Large intestine (tissue), 3 donors: Measurements from ENCODE around the gene NFATC1. TPM values are rescaled to one million over a fixed set of nuclear protein-coding genes. Genes with fewer than 3 reads are reported as not detected.

Experiments used
- DNase-seq, 2 donors: peaks; one replicate each; pipeline versions ENCODE4 v3.0.0 to v3.0.0-alpha.2; 2013
- H3K27ac ChIP-seq: one replicate; pipeline ENCODE4 v1.5.1; 2013; ENCODE audit warnings: low read length
- H3K27me3 ChIP-seq: 2 replicates; pipeline ENCODE4 v1.6.1; 2013; ENCODE audit warnings: low read length; ENCODE audit not compliant: control insufficient read depth, insufficient read depth
- H3K36me3 ChIP-seq: 2 replicates; pipeline ENCODE4 v1.6.1; 2013; ENCODE audit warnings: low read length; ENCODE audit not compliant: control insufficient read depth, insufficient read depth
- H3K4me1 ChIP-seq: one replicate; pipeline ENCODE4 v1.6.1; 2013; ENCODE audit warnings: low read length; ENCODE audit not compliant: control insufficient read depth, insufficient read depth
- H3K4me3 ChIP-seq: one replicate; pipeline ENCODE4 v1.5.1; 2013; ENCODE audit warnings: low read length
- H3K9me3 ChIP-seq: one replicate; pipeline ENCODE4 v1.6.1; 2013; ENCODE audit warnings: mild to moderate bottlenecking, low read depth, low read length, moderate library complexity; ENCODE audit not compliant: control insufficient read depth
- WGBS: methylation state at CpG from one replicate; pipeline ENCODE4 v1.1.5; 2013; ENCODE audit warnings: low lambda C conversion rate; ENCODE audit not compliant: insufficient coverage; 5-methylcytosine and 5-hydroxymethylcytosine counted together
- polyA plus RNA-seq: library from polyadenylated mRNA; unstranded; fragments of 120-200 nt; gene quantifications from one replicate; pipeline ENCODE4 v1.2.1, GENCODE V29; 2013

NFATC1 gene
- polyA plus RNA-seq, 1 donor: 6.9 TPM

DNA sequence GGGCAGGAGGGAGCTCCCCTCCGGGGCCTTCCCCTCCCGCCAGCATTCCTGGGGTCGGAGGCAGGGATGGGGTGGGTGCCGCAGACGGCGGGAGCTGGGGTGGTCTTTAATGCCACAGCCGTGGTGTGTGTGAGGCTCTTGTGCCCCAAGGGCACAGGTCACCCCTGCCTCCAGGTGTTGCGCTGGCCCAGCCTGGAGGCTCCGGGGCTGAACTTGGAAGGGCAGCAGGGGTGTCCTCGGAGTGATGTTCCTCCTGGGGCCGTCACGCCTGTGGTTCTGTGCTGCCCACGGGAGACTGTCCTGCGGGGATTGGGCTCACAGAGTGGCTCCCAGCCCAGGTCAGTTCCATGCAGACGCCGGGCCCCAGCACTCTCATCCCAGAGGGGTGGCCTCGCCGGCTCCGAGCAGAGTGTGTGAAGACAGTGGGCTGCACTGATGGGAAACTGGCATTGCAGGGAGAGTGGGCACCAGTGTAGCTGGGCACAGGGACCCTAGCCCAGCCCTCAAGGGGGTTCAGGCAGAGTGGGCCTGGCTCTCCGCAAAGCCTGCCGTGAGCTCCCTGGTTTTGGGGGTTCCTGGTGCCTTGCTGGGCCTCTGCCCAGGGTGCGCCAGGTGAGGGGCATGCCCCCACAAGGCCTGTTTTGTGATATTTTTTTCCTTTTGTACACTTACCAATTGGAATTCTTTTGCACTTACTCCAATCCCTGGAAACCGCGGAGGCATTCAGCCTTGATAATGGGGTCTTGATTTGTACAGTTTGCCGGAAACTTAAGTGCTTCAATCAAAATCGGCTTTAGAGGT, 56.7 kb downstream of the NFATC1 start:
- H3K4me3 ChIP-seq: no peak overlapping the region
- no peak overlapping the region for H3K27ac ChIP-seq
- no peaks in the 10 kb centered on the region for H3K9me3 ChIP-seq
- no peaks in the 10 kb centered on the region for H3K27me3 ChIP-seq
- H3K36me3 ChIP-seq: no peaks in the 10 kb centered on the region
- 100% methylated on average over 3 of the region's 26 CpGs for WGBS
- DNase-seq: no peak
- no peaks in the 10 kb centered on the region for H3K4me1 ChIP-seq

DNA sequence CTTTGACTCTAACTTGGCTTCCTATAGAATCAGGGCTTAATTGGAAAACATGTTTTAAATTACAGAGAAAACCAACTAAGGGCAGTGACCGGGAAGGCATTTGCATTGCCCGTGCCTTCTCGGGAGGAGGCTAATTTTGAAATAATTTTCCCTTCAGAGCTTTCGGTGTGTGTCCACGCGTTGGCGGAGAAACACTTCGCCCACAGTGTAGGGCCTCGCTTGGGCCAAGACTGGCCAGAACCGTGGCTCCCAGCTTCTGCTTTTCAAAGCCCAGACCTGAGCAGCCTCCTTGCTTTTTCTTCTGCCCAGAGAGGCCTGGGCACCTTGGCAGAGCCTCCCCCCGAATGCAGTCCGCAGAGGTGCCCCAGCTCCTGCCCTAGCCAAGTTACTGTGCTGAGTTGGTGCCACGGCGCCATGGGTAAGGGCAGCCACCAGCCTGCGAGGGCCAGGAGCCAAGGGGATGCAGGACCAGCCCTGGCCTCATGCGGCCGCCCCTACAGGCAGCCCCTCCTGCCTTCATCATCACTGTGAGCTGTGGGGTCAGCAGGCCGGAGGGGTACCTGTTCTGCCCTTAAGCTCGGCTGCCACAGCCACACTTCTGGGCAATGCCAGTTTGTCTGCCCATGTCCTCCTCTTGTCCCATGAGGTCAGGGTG, 57.4 kb downstream of the NFATC1 start:
- WGBS: no CpG with 5 or more reads among the region's 19 CpGs
- H3K9me3 ChIP-seq: no peaks in the 10 kb centered on the region
- H3K27ac ChIP-seq: no peak overlapping the region
- no peak overlapping the region for H3K4me3 ChIP-seq
- no peak for DNase-seq
- H3K36me3 ChIP-seq: no peaks in the 10 kb centered on the region
- H3K27me3 ChIP-seq: no peaks in the 10 kb centered on the region
- H3K4me1 ChIP-seq: peaks cover 3% of the 10 kb centered on the region

DNA sequence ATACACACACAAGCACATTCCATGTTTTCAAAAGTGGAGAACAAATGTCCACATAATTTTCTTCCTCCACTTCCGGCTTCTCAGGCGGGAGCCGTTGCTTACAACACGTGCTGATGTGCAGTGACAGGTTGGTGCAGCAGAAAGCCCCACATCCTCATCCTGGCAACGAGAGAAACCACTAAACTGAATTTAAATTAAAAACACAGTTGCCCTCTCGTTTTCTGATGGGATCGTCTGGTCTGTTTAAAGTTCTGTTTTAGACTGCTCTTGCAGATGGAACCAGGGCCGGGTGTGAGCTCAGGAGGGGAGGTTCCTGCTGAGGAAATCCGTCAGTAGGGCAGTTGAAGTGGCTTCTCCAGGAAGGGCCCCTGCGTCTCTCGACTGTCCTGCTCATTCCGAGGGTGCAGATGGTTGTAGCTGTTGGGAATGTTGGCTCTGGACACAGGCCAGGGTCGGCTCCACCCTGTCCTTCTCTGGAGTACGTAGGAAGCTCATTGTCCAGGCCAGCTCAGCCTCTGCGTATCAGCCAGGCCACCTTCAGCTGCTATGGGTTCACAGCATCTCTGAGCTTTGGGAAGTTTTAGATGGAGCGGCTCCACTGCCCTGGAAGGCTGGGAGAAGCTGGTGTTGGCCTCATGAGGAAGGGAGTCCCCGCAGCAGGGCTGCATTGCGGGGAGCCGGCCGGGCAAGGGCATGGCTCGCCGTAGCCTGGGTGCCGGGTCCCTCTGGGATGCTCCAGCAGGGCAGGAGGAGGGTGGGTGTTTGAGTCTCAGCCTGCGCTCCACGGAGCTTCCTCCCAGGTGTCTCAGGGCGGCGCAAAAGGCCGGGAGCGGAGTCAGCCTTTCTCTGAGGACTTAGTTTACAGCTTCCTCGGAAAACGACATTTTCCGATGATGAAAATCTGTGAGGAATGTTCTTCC, 58.3 kb downstream of the NFATC1 start:
- no peak overlapping the region for H3K4me3 ChIP-seq
- no peaks in the 10 kb centered on the region for H3K27me3 ChIP-seq
- no CpG with 5 or more reads among the region's 32 CpGs for WGBS
- peaks cover 1% of the 10 kb centered on the region for H3K9me3 ChIP-seq
- no peaks in the 10 kb centered on the region for H3K36me3 ChIP-seq
- peaks cover 8% of the 10 kb centered on the region for H3K4me1 ChIP-seq
- no peak overlapping the region for H3K27ac ChIP-seq
- peak in 1 of 2 donors; percentile 14 for DNase-seq

DNA sequence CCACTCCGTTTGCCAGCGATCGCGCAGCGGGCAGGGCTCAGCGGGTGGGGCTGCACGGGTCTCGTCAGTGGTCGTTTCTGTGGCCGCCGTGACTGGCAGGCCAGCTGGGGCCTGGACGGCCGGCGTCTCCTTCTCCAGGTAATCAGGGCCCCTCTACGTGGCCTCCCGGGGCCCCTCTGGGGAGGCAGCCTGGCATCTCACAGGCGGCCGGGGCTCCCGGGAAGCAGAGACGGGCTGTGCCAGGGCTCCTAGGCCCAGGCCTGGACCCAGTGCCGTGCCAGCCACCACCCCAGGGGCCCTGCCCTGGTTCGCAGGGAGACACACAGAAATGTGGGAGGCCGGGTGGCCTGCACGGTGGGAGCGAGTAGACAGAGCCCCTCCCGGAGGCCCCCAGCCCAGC, 59.5 kb downstream of the NFATC1 start:
- Histone ChIP-seq H3K9me3 (peaks cover 4% of the 10 kb centered on the region), H3K27me3 (no peaks in the 10 kb centered on the region), H3K36me3 (no peaks in the 10 kb centered on the region), H3K4me3 (no peak overlapping the region), H3K4me1 (peaks cover 15% of the 10 kb centered on the region), H3K27ac (no peak overlapping the region)
- no peak for DNase-seq
- WGBS: no CpG with 5 or more reads among the region's 26 CpGs

DNA sequence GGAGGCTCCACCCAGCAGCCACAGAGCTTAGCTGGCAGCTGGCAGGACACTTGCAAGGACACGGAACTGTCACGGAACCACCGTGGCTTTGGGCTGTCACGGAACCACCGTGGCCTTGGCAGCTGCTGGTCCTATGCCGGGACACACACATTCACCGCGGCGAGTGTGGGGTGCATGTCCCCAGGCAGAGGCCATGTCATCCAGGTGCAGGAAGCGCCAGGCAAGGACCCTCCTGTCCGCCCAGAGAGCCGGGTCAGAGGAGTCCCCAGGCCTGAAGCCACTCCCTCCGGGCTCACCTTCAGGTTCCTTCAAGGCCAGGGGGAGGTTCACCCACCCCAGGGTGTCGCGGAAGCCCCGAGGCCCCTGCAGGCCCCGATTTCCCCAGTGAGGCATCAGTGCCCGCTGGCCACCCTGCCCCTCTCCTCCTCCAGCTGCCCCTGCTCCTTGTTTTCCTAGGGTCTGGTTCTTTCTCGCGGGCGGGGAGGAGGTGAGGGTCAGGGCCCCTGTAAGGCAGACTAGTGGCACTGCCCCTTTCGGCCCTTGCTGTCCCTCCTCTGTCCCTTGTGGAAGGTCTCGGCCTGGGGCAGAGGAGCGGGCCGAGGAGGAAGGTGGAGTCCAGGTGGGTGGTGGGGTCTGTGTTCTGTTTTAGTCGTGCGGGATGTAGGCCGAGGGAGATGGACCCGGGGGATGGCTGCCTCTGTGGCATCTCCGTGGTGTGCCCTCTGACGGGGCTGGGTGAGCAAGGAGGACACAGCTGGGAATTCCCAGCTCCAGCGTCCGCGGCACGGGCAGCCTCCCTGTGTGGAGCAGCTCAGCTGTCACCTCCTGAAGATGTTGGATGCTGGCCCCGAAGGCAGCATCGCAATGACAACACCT, 60.6 kb downstream of the NFATC1 start:
- Histone ChIP-seq H3K27me3 (no peaks in the 10 kb centered on the region), H3K9me3 (peaks cover 4% of the 10 kb centered on the region), H3K4me1 (peaks cover 15% of the 10 kb centered on the region), H3K36me3 (no peaks in the 10 kb centered on the region), H3K4me3 (no peak overlapping the region), H3K27ac (no peak overlapping the region)
- no peak for DNase-seq
- WGBS: no CpG with 5 or more reads among the region's 37 CpGs

DNA sequence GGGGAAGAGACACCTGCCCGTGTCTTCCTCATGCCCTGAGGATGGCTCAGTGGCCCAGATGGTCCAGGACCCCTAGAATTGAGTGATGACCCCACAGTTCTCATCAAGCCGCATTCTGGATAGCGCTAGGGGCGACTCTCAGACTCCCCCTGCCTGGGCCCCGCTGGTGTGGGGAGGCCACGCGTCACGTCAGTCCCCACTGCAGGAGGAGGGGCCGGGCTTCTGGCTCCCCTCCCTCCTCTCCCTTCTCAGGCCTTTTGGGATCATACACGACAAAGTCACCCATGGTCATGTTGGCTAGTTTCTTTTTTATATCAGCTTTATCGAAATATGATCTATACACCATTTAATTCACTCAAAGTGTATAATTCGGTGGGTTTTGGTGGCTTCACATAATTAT, 61.5 kb downstream of the NFATC1 start:
- H3K27me3 ChIP-seq: no peaks in the 10 kb centered on the region
- no peak overlapping the region for H3K4me3 ChIP-seq
- peaks cover 15% of the 10 kb centered on the region for H3K4me1 ChIP-seq
- peaks cover 4% of the 10 kb centered on the region for H3K9me3 ChIP-seq
- DNase-seq: no peak
- no peak overlapping the region for H3K27ac ChIP-seq
- no peaks in the 10 kb centered on the region for H3K36me3 ChIP-seq
- no CpG with 5 or more reads among the region's 12 CpGs for WGBS

DNA sequence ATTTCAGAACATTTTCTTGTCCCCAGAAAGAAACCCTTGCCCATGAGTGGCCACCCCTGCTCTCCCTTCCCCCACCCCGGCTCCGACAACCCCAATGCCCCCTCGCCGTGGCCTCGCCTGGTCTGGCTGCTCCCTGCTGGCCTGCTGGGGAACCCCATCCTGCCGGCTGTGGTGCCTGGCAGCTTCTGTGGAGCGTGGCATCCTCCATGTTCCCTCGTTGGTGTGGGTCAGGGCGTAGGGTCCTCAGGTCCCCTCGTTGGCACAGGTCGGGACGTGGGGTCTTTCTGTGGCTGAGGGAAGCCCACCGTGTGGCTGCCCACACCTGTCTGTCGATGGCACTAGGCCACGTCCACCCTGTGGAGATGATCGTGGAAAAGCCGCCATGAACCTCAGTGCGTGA, 61.9 kb downstream of the NFATC1 start:
- H3K27ac ChIP-seq: no peak overlapping the region
- H3K36me3 ChIP-seq: no peaks in the 10 kb centered on the region
- H3K4me1 ChIP-seq: peaks cover 15% of the 10 kb centered on the region
- no peak overlapping the region for H3K4me3 ChIP-seq
- H3K9me3 ChIP-seq: peaks cover 4% of the 10 kb centered on the region
- WGBS: no CpG with 5 or more reads among the region's 18 CpGs
- DNase-seq: no peak
- no peaks in the 10 kb centered on the region for H3K27me3 ChIP-seq

DNA sequence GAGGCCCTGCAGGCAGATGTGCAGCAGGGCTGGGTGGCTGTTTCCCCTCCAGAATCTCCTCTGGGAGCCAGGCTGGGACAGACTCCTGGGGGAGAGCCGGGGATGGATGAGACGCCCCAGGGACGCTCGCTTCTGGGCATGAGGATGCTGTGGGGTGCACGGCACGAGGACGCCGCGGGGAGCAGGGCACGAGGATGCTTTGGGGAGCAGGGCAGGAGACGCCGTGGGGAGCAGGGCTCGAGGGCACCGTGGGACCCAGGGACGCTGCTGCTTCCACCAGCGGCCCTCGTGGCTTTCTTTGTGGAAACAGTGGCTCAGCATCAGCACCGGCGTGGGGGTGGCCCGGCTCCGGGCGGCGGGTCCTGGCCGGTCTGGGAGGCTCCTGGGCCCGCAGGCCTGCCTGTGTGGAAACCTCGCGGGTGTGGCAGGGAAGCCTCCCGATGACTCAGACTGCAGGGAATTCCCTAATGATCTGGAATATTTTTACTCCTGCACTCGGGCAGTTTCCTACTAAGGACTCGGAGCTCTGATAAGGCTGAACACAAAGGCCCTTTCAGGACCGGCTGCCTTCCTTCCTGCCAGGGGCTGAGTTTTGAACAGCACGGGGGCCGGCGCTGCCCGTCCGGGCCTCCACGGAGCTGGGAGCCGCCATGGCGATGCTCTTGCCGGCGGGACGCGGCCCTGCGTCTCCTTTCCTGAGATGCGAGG, 62.6 kb downstream of the NFATC1 start:
- H3K27ac ChIP-seq: peak overlapping the region; percentile 48
- peak; percentile 54 to 79 for DNase-seq
- no peak overlapping the region for H3K4me3 ChIP-seq
- H3K4me1 ChIP-seq: peaks cover 15% of the 10 kb centered on the region
- 0% methylated on average over 3 of the region's 45 CpGs for WGBS
- H3K36me3 ChIP-seq: no peaks in the 10 kb centered on the region
- no peaks in the 10 kb centered on the region for H3K27me3 ChIP-seq
- peaks cover 4% of the 10 kb centered on the region for H3K9me3 ChIP-seq
